GM10266 (cell line): ENCODE results near the gene RNF11.

ENCODE experiments used
- DNase-seq: peaks from one replicate; pipeline ENCODE4 v3.0.0; 2012; ENCODE audit errors: extremely low spot score
- TF ChIP-seq, protein P1 (sequence below): IDR thresholded peaks from 2 replicates; pipeline ENCODE4 v1.5.1; 2012; ENCODE audit warnings: mild to moderate bottlenecking, low read depth; ENCODE audit not compliant: control insufficient read depth, insufficient read depth; ENCODE audit errors: missing control alignments

The RNF11 gene

DNA sequence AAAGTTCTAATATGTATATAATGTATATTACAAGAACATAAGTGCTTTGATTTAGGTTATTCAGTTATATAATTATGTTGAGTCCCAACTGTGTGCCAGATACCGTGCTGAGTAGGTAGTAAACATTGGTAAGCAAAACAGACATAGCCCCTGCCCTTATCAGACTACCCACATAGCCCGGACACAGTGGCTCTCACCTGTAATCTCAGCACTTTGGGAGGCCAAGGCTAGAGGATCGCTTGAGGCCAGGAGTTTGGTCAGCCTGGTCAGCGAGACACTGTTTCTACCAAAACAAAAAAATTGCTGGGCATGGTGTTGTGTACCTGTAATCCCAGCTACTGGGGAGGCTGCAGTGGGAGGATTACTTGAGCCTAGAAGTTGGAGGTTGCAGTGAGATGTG, 30.7 kb downstream of the RNF11 start:
- TF ChIP-seq, protein P1, sequence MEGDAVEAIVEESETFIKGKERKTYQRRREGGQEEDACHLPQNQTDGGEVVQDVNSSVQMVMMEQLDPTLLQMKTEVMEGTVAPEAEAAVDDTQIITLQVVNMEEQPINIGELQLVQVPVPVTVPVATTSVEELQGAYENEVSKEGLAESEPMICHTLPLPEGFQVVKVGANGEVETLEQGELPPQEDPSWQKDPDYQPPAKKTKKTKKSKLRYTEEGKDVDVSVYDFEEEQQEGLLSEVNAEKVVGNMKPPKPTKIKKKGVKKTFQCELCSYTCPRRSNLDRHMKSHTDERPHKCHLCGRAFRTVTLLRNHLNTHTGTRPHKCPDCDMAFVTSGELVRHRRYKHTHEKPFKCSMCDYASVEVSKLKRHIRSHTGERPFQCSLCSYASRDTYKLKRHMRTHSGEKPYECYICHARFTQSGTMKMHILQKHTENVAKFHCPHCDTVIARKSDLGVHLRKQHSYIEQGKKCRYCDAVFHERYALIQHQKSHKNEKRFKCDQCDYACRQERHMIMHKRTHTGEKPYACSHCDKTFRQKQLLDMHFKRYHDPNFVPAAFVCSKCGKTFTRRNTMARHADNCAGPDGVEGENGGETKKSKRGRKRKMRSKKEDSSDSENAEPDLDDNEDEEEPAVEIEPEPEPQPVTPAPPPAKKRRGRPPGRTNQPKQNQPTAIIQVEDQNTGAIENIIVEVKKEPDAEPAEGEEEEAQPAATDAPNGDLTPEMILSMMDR, result no peak
- DNase-seq, result no peak

DNA sequence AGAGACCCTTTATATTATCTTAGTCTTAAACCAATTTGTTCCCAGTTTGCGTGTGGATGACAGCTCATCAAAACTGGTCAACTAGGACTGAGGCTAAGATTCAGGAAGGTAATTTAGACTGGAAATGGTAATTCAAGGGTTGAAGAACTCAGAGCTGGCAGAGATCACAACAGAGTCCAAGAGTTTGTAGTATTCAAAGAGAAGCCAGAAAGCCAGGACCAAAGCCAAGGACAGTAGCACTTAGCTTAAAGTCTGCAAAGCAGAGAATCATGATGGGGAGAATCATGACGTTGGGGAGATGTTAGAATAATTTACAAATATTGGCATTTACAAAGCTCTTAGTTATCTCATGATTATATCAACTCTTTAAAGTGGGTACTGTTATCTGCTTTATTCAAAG, 32.6 kb downstream of the RNF11 start:
- DNase-seq, result no peak
- TF ChIP-seq, protein P1, result no peak

DNA sequence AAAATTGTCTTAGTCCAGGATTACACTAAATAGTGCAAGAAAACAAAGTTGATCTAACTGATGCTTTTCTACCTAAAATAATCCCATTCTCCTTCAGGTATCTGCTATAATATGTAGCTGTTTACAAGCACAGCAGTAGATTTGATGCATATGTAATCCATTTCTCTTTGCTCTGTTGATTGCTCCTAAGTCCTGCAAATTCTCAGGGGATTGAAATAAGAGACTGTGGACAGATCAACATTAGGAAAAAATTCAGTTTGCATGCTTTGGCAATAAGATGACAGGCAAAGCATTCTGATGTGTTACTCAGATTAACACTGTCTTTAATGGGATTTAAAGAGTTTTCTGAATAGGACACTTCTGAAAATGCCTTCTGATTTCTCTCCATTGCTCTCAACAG, 34.7 kb downstream of the RNF11 start:
- no peak for DNase-seq
- TF ChIP-seq, protein P1, result no peak

DNA sequence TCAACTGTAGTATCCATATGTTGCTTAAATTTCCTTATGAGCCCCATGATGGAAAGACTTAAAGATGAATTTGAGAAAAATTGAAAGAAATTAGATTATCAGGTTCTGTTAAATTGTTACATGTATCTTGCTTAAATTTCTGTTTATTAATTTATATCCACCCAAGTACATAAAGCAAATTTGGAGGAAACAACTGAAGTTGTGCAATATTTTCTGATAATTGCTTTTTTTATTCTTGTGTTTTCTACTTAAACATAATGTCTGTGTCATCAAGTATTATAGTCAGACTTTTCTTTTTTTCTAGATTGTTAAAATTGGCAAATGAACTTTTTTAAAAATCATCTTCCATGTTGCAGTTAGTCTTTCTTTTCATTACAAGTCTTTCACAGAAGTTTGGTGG, 36.8 kb downstream of the RNF11 start:
- no peak for DNase-seq
- TF ChIP-seq, protein P1, result no peak

DNA sequence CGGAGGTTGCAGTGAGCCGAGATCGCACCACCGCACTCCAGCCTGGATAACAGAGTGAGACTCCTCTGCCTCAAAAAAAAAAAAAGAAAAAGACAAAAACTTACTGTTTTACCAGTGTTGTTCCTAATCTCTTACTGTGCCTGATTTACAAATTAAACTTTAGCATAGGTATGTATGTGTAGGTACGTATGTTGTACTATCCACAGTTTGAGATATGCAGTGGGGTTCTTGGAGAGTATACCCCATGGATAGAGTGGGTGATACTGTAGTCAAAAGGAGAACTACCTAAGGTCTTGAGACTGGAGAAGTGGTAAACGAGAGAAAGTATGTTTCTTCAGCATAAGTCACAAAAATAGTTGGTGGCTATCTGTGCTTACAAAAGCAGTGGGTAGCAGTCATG, 38.6 kb downstream of the RNF11 start:
- no peak for DNase-seq
- TF ChIP-seq, protein P1, result no peak

DNA sequence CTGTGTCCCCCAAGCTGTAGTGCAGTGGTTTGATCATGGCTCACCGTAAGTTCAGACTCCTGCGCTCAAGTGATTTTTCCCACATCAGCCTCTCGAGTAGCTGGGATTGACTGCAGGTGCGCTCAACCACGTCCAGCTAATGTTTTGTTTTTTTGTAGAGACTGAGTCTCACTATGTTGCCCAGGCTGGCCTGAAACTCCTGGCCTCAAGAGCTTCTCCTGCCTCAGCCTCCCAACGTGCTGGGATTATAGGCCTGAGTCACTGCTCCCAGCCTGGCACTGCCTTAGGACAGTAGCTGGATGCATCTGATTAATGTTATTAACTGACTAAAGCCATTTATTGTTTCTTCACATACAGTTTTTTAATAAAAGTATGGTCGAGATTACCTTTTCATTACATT, 40.2 kb downstream of the RNF11 start:
- DNase-seq, result no peak

DNA sequence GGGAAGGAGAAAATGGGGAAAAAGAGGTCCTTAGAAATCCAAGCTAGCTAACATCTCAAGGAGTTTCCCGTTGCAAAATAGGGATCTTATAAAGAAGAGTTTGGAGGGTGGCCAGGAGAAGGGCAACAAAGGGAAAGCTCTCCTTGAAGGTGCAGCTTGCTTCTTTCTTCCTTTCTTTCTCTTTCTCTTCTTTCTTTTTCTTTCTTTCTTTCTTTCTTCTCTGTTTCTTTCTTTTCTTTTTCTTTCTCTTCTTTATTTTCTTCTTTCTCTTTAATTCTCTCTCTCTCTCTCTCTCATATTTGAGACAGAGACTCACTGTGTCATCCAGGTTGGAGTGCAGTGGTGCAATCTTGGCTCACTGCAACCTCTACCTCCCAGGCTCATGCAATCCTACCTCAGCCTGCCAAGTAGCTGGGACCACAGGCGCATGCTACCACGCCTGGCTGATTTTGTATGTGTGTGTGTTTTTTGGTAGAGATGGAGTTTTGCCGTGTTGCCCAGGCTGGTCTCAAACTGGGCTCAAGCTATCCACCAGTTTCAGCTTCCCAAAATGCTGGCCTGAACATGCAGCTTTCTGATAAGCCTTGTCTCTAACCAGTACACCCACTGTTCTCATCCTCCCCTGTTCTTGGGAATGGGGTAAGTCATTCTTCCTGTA, 44.4 kb downstream of the RNF11 start:
- TF ChIP-seq, protein P1, result no peak
- no peak for DNase-seq

More for the DNA sequence above, 40.2 kb downstream of the RNF11 start:
- TF ChIP-seq, protein P1, result no peak
